Lower leg skin (tissue), 3 donors: Measurements from ENCODE around the gene SYS1.

Source experiments
- CTCF ChIP-seq, 3 donors: fragments of 450-650 bp; IDR thresholded peaks; one replicate each; pipeline ENCODE4 v1.5.1; 2016; ENCODE audit warnings: antibody characterized with exemption in 3 of 3, mild to moderate bottlenecking in 3 of 3, moderate library complexity in 2 of 3
- POLR2A ChIP-seq, 2 donors: fragments of 450-650 bp; IDR thresholded peaks; one replicate each; pipeline ENCODE4 v1.6.1; 2016 to 2017; ENCODE audit warnings: antibody characterized with exemption in 2 of 2, mild to moderate bottlenecking in 1 of 2, moderate library complexity in 1 of 2

GRCh38 chr20:45358282-45359068, 4.5 kb upstream of the SYS1 start:
- TF ChIP-seq CTCF (IDR thresholded peaks at IDR 0.05), result no peak
- no peak for TF ChIP-seq POLR2A (IDR thresholded peaks at IDR 0.05)
